ENCODE measurements around the gene APC2. TPM values are rescaled to one million over a fixed set of nuclear protein-coding genes. Genes with fewer than 3 reads are reported as not detected.

The APC2 gene
- total and polyA plus RNA-seq, 8 donors = 0.06 to 1.4 (median 0.68) TPM

DNA sequence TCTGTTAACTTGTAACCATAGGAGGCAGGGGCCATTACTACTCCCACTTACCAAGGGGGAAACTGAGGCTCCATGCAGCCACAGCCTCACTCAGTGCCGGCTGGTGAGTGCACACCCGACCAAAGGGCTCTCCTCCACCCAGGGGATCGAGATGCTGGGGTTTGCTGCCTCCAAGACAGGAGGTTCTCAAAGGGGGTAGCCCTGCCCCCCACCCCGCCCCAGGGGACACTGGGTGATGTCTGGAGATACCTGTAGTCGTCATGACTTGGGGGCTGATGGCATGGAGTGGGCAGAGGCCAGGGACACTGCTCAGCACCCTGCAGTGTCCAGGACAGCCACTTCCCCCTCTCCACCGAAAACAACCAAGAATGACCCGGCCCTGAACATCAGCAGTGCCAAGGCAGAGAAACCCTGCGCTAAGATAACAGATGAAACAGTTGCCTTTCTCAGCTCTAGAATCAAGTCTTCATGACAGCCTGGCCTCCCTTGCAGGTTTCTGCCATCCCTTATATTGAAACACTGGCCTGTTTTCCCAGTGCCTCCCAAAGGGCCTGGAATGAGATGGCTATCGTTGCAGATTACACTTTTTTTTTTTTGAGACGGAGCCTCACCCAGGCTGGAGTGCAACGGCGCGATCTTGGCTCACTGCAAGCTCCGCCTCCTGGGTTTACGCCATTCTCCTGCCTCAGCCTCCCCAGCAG is 44.3 kb downstream of the APC2 start:
- TF ChIP-seq CTCF (IDR thresholded peaks at IDR 0.05) = no peak
- Histone ChIP-seq H3K9me3 (no peaks in the 10 kb centered on the region), H3K36me3 (no peaks in the 10 kb centered on the region), H3K27ac (no peak overlapping the region), H3K4me1 (peaks cover 5 to 17% of the 10 kb centered on the region in 2 donors), H3K27me3 (peaks cover 0 to 70% of the 10 kb centered on the region in 2 donors), H3K4me3 (no peak overlapping the region)
- DNase-seq (no peak), ATAC-seq (no peak)
- intact Hi-C loops (cut with DNase I) = no loop called here

GRCh38 chr19:1495051-1495798 is 45.3 kb downstream of the APC2 start:
- H3K4me3 ChIP-seq = no peak overlapping the region
- ATAC-seq (no peak), DNase-seq (no peak)
- peaks cover 0 to 7% of the 10 kb centered on the region in 2 donors for H3K4me1 ChIP-seq
- H3K9me3 ChIP-seq = no peaks in the 10 kb centered on the region
- intact Hi-C loops (cut with DNase I) = no loop called here
- H3K36me3 ChIP-seq = no peaks in the 10 kb centered on the region
- no peak overlapping the region for H3K27ac ChIP-seq
- no peak for TF ChIP-seq CTCF (IDR thresholded peaks at IDR 0.05)
- H3K27me3 ChIP-seq = peaks cover 0 to 64% of the 10 kb centered on the region in 2 donors

GRCh38 chr19:1495799-1496713 is 46.1 kb downstream of the APC2 start:
- Histone ChIP-seq H3K27me3 (peaks cover 0 to 64% of the 10 kb centered on the region in 2 donors), H3K27ac (no peak overlapping the region), H3K4me1 (peaks cover 0 to 5% of the 10 kb centered on the region in 2 donors), H3K36me3 (no peaks in the 10 kb centered on the region), H3K4me3 (no peak overlapping the region), H3K9me3 (no peaks in the 10 kb centered on the region)
- no peak for TF ChIP-seq CTCF (IDR thresholded peaks at IDR 0.05)
- peak in 2 of 4 donors; percentile 18 to 78 for DNase-seq
- ATAC-seq = peak; percentile 49
- intact Hi-C loops (cut with DNase I) = no loop called here

DNA sequence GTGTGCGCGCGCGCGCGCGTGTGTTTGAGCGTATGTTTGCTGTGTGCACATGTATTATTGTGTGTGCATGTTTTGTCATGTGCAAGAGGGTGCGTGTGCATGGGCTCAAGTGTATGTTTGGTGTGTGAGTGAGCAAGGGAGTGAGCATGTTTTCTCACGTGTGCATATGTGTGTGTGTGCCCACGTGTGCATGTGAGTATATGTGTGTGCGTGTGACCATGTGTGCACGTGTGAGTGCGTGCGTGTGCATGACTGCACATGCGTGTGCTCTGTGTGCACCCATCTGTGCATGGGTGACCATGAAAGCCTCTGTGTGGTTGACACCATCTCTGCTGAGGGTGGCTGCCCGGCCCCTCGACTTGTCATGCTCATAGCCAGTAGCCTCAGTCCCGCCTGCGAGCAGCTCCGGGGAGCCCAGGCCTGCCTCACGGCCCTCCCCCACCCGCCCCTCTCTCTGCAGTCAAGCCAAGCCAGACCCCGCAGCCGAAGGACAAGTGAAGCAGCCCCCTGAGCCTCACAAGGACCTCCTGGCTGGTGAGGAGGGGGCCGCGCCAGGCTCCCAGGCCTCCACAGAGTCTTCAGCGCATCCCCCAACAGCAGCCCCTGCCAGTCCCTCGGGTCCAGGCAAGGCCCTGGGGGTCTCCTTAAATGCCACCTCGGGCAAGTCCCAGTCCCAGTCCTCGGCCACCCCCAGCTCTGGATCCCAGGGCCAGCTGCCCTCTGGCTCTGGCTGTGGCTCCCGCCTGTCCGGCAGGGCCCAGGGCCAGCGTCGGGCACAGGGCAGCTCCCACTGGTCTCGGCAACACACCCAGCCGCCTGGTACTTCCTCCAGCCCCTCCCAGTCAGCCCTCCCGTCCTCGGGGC is 47.0 kb downstream of the APC2 start:
- H3K4me3 ChIP-seq = no peak overlapping the region
- TF ChIP-seq CTCF (IDR thresholded peaks at IDR 0.05) = no peak
- no peaks in the 10 kb centered on the region for H3K9me3 ChIP-seq
- peaks cover 0 to 64% of the 10 kb centered on the region in 2 donors for H3K27me3 ChIP-seq
- intact Hi-C loops (cut with DNase I) = no loop called here
- no peak for ATAC-seq
- no peaks in the 10 kb centered on the region for H3K4me1 ChIP-seq
- DNase-seq = no peak
- no peaks in the 10 kb centered on the region for H3K36me3 ChIP-seq
- H3K27ac ChIP-seq = no peak overlapping the region
